ENCODE data around the gene SKI.
"Not testable (repeated sequence)": the region's sequence is repeated elsewhere in the genome, so short reads cannot be mapped to it uniquely, and the experiment has no call there.

The SKI gene

GRCh38 chr1:2328676-2329455 is 100.7 kb downstream of the SKI start:
- no peak for DNase-seq

- DNase-seq, result no peak
Measured at GRCh38 chr1:2330035-2330434, 101.9 kb downstream of the SKI start.

- DNase-seq, result no peak
Measured at GRCh38 chr1:2330519-2331199, 102.5 kb downstream of the SKI start.

- DNase-seq, result no peak
Measured at GRCh38 chr1:2331200-2331544, 103.1 kb downstream of the SKI start.

GRCh38 chr1:2331580-2331979 is 103.5 kb downstream of the SKI start:
- not testable (repeated sequence) for DNase-seq

GRCh38 chr1:2334366-2334765 is 106.2 kb downstream of the SKI start:
- DNase-seq, result no peak

- DNase-seq, result no peak
Measured at GRCh38 chr1:2334883-2335534, 106.9 kb downstream of the SKI start.

GRCh38 chr1:2335721-2336455 is 107.8 kb downstream of the SKI start:
- DNase-seq, result no peak

GRCh38 chr1:2336499-2336898 is 108.4 kb downstream of the SKI start:
- no peak for DNase-seq

- DNase-seq, result no peak
Measured at GRCh38 chr1:2337081-2337480, 109.0 kb downstream of the SKI start.

GRCh38 chr1:2337501-2337900 is 109.4 kb downstream of the SKI start:
- DNase-seq, result no peak

GRCh38 chr1:2339206-2340085 is 111.3 kb downstream of the SKI start:
- no peak for DNase-seq

- no peak for DNase-seq
Measured at GRCh38 chr1:2340086-2340917, 112.2 kb downstream of the SKI start.

GRCh38 chr1:2340918-2341254 is 112.8 kb downstream of the SKI start:
- no peak for DNase-seq

- no peak for DNase-seq
Measured at GRCh38 chr1:2341706-2342383, 113.7 kb downstream of the SKI start.

- DNase-seq, result no peak
Measured at GRCh38 chr1:2342384-2343022, 114.4 kb downstream of the SKI start.

- DNase-seq, result no peak
Measured at GRCh38 chr1:2343023-2343935, 115.2 kb downstream of the SKI start.

GRCh38 chr1:2344121-2344681 is 116.1 kb downstream of the SKI start:
- DNase-seq, result no peak

- DNase-seq, result no peak
Measured at GRCh38 chr1:2344744-2345296, 116.7 kb downstream of the SKI start.

Data from SIG-M5 (cell line).